HG03442 (cell line): Measurements from ENCODE around the gene TMEM143.
A peak's percentile ranks its signal among the peaks of the same experiment; 100 is the strongest.
"Not testable (repeated sequence)": the region's sequence is repeated elsewhere in the genome, so short reads cannot be mapped to it uniquely, and the experiment has no call there.

Experiments used
- ATAC-seq: cut with Tn5 transposase; IDR thresholded peaks from one replicate; pipeline ENCODE4 v1.9.1; 2021; ENCODE audit warnings: mild to moderate bottlenecking, moderate library complexity; ENCODE audit not compliant: unreplicated experiment

TMEM143 gene

DNA sequence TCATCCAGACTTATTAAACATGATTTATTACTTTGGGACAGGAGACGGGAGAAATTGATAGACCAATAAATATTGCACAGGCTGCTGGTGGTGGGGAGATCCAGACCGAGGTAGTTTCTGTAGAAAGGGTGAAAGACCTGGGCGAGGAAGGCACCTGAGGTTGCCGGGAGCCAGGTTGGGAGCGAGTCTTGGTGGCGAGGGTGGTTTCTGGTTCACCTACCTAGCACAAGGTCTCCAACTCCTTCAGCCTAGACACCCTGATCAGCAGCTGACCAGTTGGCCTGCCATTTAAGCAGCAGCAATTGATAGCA is 31.4 kb downstream of the TMEM143 start:
- ATAC-seq = no peak

DNA sequence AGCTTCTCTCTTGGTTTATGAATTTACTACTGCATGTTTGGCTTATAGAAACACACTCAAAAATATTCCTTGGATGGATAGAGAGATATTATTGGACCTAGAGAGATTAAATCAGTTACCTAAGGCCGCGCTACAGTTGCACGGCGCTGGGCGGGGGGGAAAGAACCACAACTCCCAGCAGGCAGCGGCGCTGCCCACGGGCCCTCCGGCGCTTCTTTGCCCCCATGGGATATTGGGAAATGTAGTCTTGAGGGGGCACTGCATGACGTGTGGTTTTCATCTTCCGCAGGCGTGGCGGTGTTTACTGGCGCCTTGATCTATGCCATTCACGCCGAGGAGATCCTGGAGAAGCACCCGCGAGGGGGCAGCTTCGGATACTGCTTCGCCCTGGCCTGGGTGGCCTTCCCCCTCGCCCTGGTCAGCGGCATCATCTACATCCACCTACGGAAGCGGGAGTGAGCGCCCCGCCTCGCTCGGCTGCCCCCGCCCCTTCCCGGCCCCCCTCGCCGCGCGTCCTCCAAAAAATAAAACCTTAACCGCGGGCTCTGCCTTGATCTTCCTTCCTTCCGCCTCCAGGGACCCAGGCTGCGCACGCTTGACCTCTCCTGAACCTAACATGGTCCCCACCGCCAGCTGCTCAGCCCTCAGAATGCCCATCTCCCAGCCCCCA is 33.6 kb downstream of the TMEM143 start:
- peak; percentile 31 for ATAC-seq

DNA sequence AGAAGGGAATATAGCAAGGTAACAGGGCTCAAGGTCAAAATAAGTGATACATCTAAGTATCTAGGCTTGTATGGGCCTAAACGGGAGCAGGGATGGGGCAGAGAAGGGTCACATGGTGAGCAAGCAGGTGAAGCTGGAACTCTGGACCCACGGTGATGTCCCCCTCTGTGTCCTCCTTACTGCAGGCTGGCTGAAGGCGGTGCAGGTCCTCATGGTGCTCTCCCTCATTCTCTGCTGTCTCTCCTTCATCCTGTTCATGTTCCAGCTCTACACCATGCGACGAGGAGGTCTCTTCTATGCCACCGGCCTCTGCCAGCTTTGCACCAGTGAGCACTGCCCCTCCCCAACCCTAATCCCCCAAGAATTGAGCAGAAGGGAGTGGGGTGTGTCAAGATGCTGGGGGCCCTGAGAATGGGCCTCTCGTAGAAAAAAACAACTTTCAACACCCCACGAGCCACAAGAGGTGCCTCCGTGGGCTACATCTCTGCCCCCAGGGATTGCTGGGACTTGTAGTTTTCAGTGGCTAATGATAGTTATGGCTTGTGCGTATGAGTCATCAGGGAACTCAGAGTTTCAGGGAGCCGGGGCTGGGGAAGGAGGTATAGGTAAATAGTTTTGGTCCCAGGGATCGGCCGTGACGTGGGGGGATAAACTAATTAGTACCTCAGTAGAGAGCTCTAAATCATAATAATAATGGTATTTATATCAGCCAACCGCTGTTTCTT is 34.4 kb downstream of the TMEM143 start:
- no peak for ATAC-seq

DNA sequence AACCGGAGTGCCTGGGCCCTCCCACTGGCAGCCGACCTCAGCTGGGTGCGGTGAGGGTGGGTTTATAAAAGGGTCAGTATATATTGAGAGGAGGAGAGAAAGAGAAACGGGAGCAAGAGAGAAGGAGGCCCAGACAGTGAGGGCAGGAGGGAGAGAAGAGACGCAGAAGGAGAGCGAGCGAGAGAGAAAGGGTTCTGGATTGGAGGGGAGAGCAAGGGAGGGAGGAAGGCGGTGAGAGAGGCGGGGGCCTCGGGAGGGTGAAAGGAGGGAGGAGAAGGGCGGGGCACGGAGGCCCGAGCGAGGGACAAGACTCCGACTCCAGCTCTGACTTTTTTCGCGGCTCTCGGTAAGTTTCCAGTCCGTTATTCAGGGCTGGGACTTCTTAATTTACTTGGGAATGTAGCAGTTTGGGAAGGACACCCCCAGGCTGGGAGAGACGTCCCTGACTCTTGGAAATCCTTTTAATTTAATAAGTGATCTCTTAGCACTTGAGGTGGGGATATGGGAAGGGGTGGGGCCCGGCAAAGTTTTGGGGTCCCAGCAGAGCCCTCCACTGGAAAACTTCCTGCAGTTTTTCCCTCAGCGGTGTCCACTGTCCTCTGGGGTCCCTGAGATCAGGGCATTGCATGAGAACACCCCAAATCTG is 38.4 kb downstream of the TMEM143 start, which contains the start of gene EMP3:
EMP3 (plus strand) TSS at position 288 of the 646 bp plus-strand sequence. CDS start 1,293 bp downstream, outside the sequence.
- ATAC-seq = no peak

DNA sequence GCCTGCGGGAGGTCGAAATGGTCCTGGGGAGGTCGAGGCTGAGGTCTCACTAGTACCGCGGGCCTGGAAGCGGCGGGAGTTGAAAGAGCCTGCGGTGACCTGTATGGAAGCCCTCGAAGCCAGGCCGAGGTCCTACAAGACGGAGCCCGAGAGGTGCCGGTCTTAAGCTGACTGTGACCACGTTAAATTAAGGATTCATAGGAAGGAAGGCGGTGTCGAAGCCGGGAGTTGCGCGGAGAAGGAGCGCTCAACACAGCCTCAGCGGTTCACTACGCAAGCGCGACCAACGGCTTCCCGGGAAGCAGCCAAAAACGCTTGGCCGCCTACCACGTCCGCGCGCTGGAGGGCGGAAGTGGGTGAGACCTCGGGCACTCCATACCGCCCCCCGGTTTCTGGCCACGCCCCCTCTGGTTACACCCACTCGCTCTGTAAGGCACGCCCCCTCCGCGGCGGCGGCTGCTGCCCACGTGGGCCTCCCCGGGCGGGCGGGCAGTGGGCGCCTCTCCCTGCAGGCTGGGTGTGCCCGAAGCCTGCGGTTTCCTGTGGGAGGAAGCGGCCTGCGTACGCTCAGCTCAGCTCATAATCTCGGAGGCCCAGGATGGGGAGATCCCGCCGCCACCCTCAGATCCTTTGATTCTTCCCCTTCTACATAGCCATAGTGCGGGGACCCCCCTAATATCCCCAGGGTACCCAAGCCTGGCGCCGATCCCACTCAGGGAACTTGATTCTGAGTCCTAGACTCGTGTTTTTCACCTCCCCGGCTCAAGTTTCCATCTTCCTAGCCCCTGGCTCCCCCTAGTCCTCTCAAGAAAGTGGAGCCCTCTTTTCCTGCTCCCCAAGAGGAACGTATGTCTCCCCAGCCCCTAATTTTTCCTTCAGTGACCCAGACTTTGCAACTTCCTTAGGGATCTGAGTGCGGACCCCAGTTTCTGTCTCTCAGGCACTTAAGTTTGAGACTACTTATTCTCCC is 41.8 kb downstream of the TMEM143 start:
- peak; percentile 56 for ATAC-seq

DNA sequence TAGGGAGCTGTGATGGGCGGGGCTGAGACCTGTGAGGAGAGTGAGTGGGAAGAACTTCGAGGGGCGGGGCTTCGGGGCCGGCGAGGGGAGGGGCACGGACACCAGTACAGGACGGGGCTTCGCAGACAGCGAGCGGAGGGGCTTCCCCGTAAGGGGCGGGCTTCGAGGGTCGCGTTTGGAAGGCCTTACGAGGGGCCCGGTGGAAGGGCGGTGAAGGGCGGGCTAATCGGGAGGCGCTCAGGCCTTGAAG is 42.4 kb downstream of the TMEM143 start:
- no peak for ATAC-seq

DNA sequence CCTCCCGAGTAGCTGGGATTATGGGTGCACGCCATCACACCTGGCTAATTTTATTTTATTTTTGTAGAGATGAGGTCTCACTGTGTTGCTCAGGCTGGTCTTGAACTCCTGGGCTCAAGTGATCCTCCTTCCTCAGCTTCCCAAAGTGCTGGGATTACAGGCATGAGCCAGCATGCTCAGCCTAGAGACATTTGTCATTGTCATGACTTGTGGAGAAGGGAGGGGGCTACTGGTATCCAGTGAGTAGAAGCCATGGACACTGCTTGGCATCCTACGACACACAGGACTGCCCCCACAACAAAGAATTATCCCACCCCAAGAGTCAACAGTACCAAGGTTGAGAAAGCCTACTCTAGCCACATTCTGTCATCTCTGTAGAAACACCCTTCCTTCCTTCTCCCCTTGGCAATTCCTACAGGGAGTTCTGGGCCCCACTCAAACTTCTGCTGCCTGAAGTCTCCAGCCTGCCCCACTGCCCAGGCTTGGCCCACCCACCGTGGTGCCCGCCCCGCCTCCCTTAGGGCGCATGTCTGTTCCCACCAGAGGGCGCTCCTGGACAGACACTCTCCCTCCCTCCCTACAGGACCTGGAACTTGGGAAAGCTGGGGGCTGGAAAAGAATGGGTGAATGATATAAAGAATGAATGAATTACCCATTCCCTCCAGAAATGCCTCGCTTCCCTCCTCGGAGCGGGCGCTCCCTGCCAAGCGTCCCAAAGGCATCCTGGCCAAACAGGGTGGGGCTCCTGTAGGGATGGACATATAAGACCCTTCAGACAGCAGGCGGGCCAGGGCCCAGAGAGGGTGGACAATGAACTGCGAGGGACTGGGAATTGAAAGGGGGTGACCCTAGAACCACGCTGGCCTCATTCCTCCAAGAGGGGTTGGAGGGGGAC is 43.8 kb downstream of the TMEM143 start:
- no peak for ATAC-seq

DNA sequence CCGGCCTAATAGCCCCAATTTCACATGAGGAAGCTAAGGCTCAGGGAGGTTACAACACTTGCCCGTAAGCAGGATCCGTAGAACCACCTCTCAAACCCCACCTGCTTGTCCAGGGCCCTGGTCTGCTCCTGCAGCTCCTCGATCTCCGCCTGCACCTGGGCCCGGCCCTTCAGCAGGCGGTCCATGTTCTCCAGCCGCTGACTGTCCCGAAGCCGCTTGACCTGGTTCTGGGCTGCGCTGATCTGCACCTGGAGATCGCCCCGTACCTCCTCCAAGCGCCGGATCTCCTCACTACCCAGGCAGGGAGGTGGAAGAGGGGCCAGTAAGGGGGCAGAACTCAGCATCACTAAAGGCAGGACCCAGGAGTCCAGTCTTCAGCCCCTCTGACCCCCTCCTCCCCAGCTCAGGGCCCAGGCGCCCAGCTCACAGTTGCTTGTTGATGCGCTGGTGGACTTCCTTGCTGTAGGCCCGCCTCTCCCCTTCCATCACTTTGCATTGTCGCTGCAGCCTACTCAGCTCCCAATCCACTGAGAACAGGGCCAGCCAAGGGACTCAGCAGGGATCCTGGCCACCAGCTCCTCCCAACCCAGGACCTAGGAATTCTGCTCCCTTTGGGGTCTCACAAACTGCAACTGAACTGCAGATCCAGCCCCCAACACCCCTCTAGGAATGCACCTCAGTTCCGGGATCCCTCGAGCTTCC is 45.3 kb downstream of the TMEM143 start:
- no peak for ATAC-seq

DNA sequence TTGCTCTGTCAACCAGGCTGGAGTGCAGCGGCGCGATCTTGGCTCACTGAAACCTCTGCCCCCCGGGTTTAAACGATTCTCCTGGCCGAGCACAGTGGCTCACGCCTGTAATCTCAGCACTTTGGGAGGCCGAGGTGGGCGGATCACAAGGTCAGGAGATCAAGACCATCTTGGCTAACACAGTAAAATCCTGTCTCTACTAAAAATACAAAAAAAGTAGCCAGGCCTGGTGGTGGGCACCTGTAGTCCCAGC is 46.1 kb downstream of the TMEM143 start:
- ATAC-seq = not testable (repeated sequence)

DNA sequence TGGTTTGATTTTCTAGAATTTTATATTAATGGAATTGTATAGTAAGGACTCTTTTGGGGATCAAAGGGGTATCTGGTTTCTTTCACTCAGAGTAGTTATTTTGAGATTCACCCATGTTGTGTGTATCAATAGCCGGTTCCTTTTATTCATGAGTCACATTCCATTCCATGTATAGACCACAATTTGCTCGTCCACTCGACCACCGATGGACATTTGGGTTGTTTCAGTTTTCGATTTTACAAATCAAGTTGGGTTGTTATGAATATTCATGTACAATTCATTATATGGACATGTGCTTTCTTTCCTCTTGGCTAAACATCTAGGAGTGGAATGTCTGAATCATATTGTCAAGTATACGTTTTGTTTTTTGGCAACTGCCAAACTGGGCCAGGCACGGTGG is 48.0 kb downstream of the TMEM143 start:
- ATAC-seq = no peak

DNA sequence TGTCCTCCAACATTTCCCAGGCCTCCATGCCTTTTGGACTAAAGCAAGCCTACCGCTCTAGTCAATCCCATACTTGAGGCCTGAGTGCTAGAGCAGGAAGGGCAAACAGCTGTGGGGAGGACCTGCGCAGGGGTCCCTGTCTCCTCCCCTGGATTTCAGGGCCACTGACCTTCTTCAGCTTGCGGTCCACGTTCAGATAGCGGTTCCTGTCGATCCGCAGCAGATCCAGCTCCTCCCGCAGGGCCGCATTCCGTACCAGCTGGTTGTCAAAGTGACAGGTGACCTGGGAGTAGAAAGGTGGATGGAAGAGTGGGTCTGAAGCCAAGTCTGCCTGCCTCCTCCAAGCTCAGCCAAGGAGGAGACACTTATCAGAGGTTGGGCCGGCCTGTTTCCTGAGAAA is 52.4 kb downstream of the TMEM143 start:
- no peak for ATAC-seq

DNA sequence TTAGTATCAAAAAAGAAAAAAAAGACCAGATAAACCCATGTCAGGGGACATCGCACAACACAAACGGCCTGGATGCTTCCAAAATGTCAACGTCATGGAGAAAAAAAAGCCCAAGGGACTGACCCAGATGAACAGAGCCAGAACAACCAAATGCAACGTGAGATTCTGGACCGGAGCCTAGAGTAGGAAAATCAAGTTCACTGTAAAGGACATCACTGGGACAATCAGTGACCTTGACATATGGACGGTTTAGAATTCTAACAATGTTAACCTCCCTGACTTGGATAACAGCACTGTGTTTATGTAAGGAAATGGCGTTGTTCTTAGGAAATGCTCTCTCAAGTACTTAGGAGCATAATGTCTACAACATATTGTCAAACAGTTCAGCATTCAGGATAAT is 53.5 kb downstream of the TMEM143 start:
- ATAC-seq = no peak

DNA sequence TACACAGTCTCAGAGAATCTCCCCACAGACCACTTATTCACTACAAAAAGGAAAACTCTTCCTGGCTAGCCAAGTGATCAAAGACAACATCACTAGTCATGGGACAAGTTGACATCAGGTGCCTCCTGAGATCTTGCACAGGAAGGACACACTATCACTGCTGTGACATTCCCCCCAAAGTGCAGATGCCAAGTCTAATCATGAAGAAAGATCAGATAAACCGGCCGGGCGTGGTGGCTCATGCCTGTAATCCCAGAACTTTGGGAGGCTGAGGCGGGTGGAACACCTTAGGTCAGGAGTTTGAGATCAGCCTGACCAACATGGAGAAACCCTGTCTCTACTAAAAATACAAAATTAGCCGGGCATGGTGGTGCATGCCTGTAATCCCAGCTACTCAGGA is 54.0 kb downstream of the TMEM143 start:
- ATAC-seq = not testable (repeated sequence)

DNA sequence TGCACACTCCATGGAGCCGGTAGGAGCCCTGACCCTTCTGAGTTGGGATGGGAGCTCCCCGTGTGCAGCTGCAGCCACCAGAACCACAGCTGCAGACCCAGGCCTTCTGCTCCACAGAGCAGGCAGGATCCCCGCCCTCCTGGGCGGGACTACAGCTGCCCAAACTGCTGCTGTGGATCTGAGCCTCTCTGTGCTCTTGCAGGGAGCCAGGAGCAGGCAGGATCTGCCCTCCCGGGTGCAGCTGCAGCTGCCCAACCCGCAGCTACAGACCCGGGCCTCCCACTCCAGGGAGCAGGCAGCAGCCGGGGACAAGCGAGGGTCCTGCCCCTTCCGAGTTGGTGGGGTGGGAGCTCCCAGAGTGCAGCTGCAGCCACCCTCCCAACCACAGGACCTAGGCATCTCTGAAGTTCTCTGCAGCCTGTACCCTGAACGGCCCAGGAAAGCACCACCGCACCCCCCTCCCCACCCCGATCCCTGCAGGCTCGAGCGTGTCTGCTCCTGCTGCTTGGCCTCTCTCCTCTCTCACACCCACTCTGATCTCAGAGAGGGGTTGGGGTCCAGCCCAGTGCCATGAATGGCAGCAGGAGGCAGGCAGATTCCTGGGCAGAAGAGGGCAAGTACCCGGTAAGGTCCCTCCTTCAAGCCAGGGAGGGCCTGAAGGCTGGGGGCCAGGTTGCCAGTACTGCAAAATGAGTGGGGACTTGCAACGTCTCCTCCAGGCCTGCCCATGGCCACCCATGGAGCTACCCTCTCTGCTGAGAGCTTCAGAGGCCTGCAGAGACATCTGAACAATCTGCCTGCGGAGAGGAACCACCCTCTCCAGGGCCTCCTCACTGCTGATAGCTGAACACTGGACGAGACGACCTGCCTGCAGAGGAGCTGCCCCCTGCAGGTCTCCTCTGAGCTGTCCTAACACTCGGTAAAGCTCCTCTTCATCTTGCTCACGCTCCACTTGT is 54.8 kb downstream of the TMEM143 start:
- no peak for ATAC-seq

DNA sequence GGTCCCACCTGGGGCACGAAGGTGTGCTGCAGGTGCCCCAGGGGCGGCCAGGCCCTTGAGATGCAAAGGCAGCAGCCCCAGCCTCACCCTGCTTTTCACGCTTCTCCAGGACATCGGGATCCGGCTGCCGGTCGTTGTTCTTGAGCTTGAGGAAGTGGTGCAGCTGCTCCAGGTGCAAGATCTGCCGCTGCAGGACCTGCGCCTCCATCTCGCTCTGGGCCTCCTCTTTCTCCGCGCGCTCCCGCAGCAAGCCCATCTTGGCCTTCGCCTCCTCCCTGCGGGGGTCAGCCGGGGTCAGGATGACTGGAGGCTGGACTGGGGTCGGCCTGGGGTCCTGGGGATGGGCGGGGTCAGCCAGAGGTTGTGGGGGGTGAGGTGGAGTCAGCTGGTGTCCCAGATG is 59.9 kb downstream of the TMEM143 start:
- no peak for ATAC-seq

DNA sequence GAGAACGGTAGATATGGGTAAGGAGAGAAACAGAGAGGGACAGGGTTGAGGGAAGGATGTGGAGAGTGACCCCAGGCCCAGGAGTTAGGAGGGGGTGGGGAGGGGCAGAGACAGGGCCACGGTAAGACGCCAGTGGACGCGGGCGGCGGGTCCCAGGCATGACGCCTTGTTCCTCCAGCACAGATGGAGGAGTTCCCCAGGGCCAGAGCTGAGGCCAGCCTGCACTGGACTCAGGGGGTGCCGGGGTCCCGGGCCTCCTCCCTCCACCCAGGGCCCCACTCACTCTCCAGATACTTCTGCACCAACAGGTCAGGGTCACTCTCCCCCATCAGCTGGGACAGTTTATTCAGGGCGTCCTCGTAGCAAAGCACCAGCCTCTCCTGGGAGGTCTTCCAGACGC is 60.4 kb downstream of the TMEM143 start:
- ATAC-seq = no peak

DNA sequence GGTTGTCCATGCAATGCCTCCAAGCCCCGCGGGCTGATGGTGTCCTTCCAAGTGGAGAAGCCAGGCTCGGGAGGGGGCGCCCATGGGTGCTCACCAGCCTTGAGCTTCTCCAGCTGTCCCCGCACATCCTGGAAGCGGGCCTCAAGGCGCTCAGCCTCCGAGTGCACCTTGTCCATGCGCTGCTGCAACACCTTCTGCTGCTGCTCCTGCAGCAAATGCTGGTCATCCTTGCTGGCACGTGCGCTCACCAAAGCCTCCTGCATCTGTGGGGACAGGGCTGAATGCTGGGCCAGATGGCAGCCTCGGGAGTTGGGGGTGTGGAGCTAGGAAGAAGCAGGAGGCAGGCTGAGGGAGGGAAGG is 61.2 kb downstream of the TMEM143 start:
- no peak for ATAC-seq

DNA sequence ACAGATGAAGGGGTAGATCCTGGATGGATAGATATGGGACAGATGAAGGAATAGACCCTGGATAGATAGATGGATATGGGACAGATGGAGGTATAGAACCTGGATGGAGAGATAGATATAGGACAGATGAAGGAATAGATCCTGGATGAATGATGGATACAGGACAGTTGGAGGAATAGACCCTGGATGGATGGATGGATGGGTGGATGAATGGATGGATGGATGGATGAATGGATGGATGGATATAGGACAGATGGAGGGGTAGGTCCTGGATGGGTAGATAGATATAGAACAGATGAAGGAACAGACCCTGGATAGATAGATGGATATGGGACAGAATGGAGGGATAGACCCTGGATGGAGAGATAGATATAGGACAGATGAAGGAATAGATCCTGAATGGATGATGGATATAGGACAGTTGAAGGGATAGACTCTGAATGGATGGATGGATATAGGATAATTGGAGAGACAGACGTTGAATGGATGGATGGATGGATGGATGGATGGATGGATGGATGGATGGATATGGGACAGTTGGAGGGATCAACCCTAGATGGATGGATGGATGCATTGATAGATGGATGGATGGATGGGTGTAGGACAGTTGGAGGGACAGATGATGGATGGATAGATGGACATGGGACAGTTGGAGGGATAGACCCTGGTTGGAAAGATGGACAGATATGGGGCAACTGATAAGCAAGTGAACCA is 61.7 kb downstream of the TMEM143 start:
- no peak for ATAC-seq
